Nephron (organoid): Measurements from ENCODE around the gene TLE4.

Source experiments
- H3K27ac Mint-ChIP-seq, 3 experiments: 2 replicates each; pipeline ENCODE4 v1.8.0; 2020; ENCODE audit warnings: mixed read lengths in 3 of 3, mild to moderate bottlenecking in 2 of 3, moderate library complexity in 1 of 3
- H3K27me3 Mint-ChIP-seq: 2 replicates; pipeline ENCODE4 v1.8.0; 2021; ENCODE audit warnings: low read depth, mild to moderate bottlenecking, moderate library complexity, mixed read lengths
- H3K36me3 Mint-ChIP-seq: 2 replicates; pipeline ENCODE4 v1.8.0; 2020; ENCODE audit warnings: low read depth, mixed read lengths
- H3K4me1 Mint-ChIP-seq: 2 replicates; pipeline ENCODE4 v1.8.0; 2020; ENCODE audit warnings: mixed read lengths
- H3K4me3 Mint-ChIP-seq, 3 experiments: 2 replicates each; pipeline ENCODE4 v1.8.0; 2020; ENCODE audit warnings: mild to moderate bottlenecking in 3 of 3, mixed read lengths in 3 of 3, moderate library complexity in 2 of 3
- H3K9me3 Mint-ChIP-seq: 2 replicates; pipeline ENCODE4 v1.8.0; 2020; ENCODE audit warnings: mixed read lengths
- TF ChIP-seq, protein P1 (sequence below), 3 experiments: fragments of 200-600 bp; sonication (generic); IDR thresholded peaks; one replicate each; pipeline ENCODE4 v1.5.0; 2021; ENCODE audit warnings: antibody characterized with exemption in 3 of 3; ENCODE audit not compliant: unreplicated experiment in 3 of 3

Gene TLE4

GRCh38 chr9:79580055-79580454 lies 8.3 kb downstream of the TLE4 start:
- H3K4me1 Mint-ChIP-seq, result peaks cover 48% of the 10 kb centered on the region
- H3K27me3 Mint-ChIP-seq, result peaks cover 5% of the 10 kb centered on the region
- no peaks in the 10 kb centered on the region for H3K9me3 Mint-ChIP-seq
- no peak overlapping the region for H3K27ac Mint-ChIP-seq
- H3K4me3 Mint-ChIP-seq, result no peak overlapping the region
- TF ChIP-seq, protein P1, sequence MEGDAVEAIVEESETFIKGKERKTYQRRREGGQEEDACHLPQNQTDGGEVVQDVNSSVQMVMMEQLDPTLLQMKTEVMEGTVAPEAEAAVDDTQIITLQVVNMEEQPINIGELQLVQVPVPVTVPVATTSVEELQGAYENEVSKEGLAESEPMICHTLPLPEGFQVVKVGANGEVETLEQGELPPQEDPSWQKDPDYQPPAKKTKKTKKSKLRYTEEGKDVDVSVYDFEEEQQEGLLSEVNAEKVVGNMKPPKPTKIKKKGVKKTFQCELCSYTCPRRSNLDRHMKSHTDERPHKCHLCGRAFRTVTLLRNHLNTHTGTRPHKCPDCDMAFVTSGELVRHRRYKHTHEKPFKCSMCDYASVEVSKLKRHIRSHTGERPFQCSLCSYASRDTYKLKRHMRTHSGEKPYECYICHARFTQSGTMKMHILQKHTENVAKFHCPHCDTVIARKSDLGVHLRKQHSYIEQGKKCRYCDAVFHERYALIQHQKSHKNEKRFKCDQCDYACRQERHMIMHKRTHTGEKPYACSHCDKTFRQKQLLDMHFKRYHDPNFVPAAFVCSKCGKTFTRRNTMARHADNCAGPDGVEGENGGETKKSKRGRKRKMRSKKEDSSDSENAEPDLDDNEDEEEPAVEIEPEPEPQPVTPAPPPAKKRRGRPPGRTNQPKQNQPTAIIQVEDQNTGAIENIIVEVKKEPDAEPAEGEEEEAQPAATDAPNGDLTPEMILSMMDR (IDR thresholded peaks at IDR 0.05; ENCODE audit: unreplicated experiment in 3 of 3), result no peak
- H3K36me3 Mint-ChIP-seq, result peaks cover 56% of the 10 kb centered on the region

- Mint-ChIP-seq H3K9me3 (no peaks in the 10 kb centered on the region), H3K27ac (peak overlapping the region in 2 of 3 experiments; percentile 25 to 47), H3K4me3 (no peak overlapping the region), H3K27me3 (no peaks in the 10 kb centered on the region), H3K4me1 (peaks cover 39% of the 10 kb centered on the region), H3K36me3 (peaks cover 60% of the 10 kb centered on the region)
- TF ChIP-seq, protein P1 (IDR thresholded peaks at IDR 0.05; ENCODE audit: unreplicated experiment in 3 of 3), result no peak
These were observed 9.6 kb downstream of the TLE4 start for GRCh38 chr9:79581388-79581787.

DNA sequence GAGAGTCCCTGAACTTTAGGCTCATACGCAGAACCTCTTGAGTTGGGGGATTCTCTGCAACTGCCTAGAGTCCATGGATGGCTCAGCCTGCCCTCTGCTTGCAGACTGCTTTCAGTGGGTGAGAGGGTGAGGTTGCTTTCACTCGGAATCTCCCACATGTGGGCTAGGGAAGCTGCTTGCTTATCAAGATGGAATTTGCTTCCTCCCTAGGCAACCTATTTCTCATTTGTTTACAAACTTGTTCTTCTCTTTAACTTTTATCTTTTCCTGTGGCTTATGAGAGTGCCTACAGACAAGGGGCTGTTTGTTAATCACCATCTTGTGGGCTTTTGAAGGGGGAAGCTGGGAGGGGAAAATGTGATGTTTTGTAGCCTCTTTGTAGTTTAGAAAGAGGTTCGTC lies 10.0 kb downstream of the TLE4 start:
- H3K27ac Mint-ChIP-seq, result peak overlapping the region; percentile 5 to 47 (median 25)
- H3K27me3 Mint-ChIP-seq, result no peaks in the 10 kb centered on the region
- H3K36me3 Mint-ChIP-seq, result peaks cover 59% of the 10 kb centered on the region
- no peaks in the 10 kb centered on the region for H3K9me3 Mint-ChIP-seq
- TF ChIP-seq, protein P1 (IDR thresholded peaks at IDR 0.05; ENCODE audit: unreplicated experiment in 3 of 3), result no peak
- H3K4me3 Mint-ChIP-seq, result peak overlapping the region in 1 of 3 experiments; percentile 7
- peaks cover 36% of the 10 kb centered on the region for H3K4me1 Mint-ChIP-seq

GRCh38 chr9:79583952-79584654 lies 12.3 kb downstream of the TLE4 start:
- TF ChIP-seq, protein P1 (IDR thresholded peaks at IDR 0.05; ENCODE audit: unreplicated experiment in 3 of 3), result no peak
- peaks cover 23% of the 10 kb centered on the region for H3K4me1 Mint-ChIP-seq
- peak overlapping the region in 1 of 3 experiments; percentile 55 for H3K27ac Mint-ChIP-seq
- no peaks in the 10 kb centered on the region for H3K27me3 Mint-ChIP-seq
- H3K4me3 Mint-ChIP-seq, result no peak overlapping the region
- peaks cover 67% of the 10 kb centered on the region for H3K36me3 Mint-ChIP-seq
- no peaks in the 10 kb centered on the region for H3K9me3 Mint-ChIP-seq

DNA sequence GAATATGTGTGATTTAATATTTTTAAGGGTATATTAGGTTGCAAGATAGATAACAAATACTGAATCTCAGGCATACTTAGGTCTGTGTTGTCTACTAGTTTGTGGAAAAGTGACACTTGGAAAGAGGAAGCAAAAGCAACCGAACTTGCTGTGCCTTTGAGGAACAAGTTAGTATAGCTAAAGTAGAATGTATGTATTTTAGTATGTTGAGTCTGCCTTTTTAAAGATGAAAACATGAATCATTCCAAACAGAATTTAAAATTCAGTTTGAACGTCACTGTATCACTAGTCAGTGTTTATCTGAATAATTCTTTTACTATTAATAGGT lies 12.9 kb downstream of the TLE4 start:
- no peak overlapping the region for H3K4me3 Mint-ChIP-seq
- peaks cover 70% of the 10 kb centered on the region for H3K36me3 Mint-ChIP-seq
- no peaks in the 10 kb centered on the region for H3K27me3 Mint-ChIP-seq
- TF ChIP-seq, protein P1 (IDR thresholded peaks at IDR 0.05; ENCODE audit: unreplicated experiment in 3 of 3), result no peak
- H3K4me1 Mint-ChIP-seq, result peaks cover 23% of the 10 kb centered on the region
- H3K27ac Mint-ChIP-seq, result peak overlapping the region in 1 of 3 experiments; percentile 55
- H3K9me3 Mint-ChIP-seq, result no peaks in the 10 kb centered on the region
